Stimulated activated CD8-positive, alpha-beta memory T cell treated with anti-CD3 and anti-CD28 coated beads, Interleukin-7, amount 100 ng/mL, for 48 hours (primary cell): ENCODE results near the gene CHST11.
A peak's percentile ranks its signal among the peaks of the same experiment; 100 is the strongest.

Experiments
- DNase-seq, 2 donors: peaks; one replicate each; pipeline ENCODE4 v3.0.0-alpha.2; 2020; ENCODE audit warnings: low read depth in 1 of 2; ENCODE audit errors: extremely low read depth in 1 of 2

The CHST11 gene

DNA sequence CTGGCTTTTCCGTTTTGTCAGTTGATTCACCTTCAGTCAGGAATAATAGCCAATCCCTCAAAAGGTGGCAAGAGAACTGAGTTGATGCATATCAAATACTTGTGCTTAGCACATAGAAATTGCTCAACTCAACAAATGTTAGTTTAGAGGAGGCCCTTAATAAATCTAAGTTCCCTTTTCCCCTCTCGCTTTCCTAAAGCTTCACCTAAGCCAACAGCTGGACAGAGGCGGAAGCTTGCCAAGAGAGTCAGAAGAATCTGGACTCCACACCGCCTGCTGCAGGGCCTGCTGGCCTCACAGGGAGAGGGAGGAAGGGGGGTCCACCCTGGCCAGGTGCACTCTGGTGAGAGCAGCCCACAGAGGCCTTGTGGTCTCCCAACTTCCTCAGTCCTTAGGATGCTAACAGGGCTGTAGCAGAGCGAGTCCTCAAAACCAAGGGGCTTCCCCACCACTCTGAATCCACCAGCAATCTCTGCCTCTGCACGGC, 213.1 kb downstream of the CHST11 start:
- DNase-seq: no peak

DNA sequence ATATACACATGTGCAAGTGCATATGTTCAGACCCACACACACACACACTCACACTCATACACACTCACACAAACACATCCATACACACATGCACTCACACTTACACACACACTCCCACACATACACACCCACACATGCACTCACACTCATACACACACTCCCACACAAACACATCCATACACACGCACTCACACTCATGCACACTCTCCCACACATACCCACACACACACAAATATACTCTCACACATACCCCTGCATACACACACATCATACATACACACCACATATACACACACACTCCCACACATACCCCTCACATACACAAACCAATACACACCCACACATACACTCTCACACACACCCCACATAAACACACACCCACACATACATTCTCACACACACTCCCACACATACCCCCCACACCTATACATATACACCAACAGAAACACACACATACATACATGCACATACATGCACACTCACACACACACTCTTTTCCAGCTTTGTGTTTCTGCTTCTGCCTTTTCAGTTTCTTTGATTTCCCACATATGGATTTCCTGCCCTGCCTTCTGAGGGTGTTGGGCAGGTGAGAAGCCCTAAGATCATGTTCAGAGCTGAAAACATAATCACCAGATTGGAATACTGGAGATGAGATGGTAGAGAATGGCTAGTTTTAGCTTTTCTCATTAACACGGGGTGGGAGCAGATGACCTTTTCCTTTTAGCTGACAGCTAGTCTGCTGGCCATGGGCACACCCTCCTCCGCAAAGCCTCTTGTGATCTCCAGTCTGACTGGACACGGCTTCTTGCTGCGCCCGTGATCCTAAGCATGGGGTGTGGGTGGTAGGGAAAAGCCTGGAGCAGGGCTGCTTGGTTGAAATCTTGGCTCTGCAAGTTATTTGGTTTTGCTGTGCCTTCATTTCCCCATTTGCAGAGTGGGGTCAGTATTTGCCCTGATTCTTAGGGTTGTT, 214.0 kb downstream of the CHST11 start:
- DNase-seq: no peak

DNA sequence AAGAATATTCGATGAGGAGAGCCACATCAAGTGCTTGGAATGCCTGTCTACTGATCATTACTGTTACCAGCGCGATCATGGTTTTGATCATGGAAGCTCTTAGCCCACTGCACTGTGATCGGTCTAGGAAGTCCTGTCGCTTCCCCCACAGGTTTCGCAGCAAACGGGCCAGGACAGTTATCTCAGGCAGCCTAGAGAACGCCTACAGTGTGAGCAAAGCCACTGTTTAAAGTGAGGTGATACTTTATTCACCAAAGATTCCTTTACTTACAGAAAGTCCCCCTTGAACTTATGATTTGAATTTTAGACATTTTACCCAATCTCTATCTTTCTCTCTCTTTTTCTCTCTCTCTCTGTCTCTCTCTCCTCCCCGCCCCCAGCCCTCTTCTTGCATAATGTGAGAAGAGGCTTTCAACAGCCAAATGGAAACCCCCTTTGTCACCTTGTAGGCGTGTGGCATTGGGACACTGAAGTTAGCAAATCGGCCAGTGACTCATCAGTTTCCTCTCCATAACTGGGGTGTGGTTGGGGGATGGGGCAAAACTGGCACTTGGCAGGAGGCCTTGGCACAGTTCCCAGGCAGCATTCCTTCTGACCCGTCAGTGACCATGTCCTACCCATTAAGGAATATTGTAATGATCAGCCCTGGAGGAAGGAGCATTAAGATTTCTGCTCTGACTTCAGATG, 214.8 kb downstream of the CHST11 start:
- peak; percentile 66 to 92 for DNase-seq

DNA sequence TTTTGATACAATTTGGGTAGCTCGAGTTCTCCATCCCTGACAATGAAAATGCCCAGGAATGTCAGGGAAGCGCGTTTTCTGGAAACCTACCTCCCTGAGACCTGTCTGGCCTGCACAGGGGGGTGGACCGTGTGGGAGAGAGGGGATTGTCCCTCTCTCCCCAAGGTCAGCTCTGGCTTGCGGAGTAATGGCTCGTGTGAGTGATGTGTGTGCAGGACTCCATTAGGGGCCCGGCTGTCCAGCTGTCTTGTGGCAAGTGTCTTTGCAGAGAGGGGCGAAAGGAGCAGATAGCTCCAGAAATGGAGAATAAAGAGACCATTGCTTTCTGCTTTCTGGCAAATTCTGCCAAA, 215.3 kb downstream of the CHST11 start:
- DNase-seq: no peak

DNA sequence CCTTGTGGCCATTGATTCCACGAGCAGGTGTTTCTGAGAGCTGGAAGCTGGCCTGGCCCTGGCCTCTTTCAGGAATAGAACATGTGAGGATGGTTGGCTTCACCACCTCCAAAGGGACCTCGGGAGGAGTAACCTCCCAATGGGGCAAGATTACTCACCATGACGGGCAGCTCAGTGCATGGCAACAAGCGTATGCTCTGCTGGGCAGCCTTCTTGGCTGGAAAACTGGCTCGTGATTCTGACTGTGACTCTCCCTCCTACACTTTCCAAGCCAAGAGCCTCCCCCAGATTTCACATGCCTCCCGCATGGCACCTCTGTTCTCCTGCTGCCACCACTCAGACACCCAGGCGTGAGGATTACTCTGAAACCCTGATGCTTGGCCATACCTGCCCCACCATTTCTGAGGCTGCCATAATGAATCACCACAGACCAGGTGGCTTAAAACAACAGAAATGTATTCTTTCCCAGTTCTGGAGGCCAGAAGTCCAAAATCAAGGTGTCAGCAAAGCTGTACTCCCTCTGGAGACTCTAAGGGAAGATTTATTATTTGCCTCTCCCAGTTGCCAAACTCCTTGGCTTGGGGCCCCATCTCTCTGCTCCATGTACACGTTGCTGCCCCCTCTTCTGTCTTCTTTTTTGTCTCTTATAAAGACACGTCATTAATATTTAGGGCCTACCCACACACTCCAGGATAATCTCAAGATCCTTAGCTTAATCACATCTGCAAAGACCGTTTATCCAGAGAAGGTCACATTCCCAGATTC, 215.9 kb downstream of the CHST11 start:
- no peak for DNase-seq

DNA sequence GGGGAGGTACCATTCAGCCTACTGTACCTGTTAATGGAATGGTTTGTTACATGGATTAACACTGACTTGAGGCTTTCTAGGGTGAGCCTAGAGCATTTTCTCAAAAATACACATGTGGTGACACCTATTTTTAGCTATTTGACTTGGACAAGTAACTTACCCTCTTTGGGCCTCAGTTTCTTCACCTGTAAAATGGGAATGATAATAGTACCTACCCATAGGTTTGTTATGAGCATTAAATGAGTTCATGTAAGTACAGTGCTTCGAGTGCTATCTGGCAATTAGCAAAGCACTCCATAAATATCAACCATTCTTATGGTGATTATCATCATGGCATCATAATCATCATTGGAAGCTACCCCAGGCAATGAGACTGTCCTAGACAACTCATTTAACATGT, 216.5 kb downstream of the CHST11 start:
- DNase-seq: no peak

DNA sequence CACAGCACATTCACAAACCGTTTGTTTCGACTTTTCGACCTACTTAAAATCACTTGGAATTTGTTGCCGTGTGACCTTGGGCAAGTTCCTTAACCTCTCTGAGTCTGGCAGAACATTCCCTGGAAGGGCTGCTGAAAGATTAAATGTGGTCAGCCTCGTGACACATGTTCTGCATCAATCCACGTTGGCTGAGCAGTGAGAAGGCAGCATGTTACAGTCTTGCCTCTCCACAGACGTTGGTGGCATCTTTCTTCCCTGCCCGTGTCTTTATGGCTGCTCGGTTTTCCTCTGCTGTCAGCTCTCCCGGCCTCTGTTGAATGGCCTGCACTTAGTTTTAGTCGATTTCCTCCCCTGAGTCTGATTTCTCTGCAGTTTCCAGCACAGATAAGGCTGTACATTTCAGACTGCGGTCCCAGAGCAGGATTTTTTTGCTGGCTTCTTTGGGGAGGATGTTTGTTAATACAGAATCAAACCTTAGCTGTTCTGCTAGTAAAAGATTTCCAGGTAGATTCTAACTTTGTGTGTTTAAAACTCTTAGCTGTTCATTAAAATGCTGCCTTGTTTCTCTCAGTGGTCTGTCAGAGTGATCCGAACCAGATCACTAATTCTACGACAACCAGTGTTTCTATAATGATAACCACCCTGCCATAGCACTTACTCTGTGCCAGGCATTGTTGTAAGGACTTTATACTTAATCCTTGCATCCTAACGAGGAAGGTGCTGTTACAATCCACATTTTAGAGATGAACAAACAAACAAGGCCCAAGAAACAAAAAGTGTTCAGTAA, 217.1 kb downstream of the CHST11 start:
- DNase-seq: no peak

DNA sequence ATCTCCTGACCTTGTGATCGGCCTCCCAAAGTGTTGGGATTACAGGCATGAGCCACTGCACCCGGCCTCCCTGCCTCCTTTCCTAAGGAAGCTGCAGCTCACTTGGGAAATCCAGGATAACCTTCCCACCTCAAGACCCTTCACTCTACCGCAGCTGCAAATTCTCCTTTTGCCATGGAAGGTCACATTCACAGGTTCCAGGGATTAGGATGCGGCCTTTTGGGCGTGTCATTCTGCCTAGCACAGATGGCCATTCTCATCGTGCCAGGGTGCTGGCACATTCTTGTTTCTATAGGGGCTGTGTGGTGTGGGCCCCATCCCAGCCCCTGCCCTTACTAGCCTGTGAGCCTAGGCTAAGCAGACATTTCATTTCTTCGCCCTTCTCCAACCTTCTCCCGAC, 219.9 kb downstream of the CHST11 start:
- no peak for DNase-seq

DNA sequence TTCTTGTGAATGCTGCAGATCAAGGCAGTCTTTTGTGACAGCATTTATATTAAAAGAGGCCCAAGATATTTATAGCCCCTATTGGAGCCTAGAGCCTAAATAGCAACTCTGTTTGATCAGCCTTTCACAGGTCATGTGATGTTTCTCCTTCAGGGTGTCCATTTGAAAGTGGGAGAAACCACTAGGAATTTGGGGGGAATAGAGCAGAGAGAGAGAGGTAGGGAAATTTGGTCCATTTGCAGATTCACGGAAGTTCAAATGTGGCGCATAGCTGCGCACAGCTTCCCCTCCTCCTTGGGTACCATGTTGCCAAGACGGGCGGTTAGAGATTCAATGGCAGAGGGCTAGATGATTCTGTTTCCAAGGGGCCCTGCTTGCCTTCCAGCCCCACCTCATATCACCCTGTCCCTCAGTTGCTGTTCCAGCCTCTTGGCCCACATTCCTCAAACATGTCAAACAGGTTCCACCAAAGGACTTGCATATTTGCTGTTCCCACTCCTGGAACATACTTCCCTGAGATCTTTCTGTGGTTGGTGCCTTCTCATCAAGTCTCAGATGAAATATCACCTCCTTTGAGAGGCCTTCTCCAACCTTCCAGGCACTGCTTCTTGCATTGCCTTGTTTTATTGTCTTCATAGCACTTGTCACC, 220.8 kb downstream of the CHST11 start:
- DNase-seq: no peak

DNA sequence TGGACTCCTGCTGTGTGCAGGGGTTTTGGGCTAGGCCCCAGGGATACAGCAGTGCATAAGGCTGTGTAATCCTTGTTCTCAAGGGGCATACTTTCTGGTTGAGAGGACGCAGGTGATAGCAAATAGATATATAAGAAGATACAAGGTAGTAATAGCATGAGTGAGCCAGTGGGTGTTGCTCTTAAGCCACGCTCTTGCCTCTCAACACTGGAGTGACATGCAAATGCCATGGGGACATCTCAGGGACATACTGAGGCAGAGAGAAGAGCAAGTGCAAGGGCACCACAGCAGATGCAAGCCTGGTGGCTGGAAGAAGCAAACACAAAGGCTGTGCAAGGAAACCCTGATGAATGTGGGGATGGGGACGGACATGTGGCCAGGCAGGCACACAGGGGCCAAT, 223.3 kb downstream of the CHST11 start:
- no peak for DNase-seq

DNA sequence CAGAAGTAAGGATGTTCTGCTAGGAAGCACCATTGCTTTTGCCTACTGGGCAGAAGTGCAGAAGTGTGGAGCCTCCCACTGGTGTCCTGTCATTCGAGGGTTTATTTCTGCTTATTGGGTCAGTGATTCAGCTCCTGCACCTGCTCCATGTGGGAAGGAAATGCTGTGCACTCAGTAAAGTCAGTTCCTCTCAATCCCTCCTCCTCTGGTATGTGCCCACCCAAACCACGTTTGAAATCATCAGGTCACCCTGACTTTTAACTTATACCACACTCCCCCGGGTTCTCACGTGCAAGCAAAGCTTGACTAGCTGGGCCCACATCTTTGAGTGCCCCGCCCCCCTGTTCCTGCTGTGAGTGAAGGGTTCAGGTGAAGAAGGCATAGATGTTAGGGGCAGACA, 223.7 kb downstream of the CHST11 start:
- peak in 1 of 2 donors; percentile 56 for DNase-seq

DNA sequence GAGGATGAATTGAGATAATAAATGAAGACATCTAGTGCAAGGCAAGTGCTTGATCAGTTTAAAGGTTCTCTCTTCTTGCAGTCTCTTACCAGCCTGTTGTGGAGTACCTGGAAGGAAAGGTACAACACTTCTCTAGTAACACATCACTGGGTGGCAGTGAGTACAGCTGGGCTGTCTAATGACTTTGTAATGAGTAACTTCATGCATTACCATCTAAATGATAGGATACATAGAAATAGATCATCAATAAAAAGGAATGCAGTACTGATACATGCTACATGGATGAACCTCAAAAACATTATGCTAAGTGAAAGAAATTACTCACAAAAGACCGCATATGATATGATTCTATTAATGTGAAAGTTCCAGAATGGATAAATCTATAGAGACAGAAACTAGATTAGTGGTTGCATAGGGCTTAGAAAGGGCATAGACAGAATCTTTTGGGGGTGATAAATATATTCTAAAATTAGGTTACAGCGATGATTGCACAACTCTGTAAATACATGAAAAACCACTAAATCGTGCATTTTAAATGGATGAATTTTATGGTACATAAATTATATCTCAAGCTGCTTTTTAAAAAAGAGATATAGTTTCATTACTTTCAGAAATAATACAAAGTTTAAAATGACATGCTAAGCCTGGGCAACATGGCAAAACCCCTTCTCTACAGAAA, 224.4 kb downstream of the CHST11 start:
- DNase-seq: no peak

DNA sequence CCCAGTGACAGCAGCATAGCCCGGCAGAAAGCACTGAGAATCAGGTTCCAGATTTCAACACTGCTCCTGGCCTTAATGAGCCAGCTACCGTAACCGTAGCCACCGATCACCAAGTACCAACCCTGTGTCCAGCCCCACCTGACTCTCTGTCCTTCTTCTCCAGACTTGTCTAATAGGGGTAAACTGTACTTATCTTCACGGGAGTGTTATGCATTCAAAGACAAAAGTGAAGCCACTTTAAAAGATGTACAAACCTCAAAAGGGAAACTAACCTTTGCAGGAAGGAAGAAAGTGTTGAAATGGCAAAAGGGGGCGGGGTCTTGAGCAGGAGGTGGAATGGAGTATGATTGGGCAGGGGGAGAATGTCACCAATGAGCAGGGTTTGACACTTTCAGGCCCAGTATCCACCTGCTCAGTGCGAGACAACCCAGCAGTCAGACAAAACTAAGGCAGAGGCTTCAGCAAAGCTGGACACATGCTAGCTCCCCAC, 226.1 kb downstream of the CHST11 start:
- peak in 1 of 2 donors; percentile 74 for DNase-seq

DNA sequence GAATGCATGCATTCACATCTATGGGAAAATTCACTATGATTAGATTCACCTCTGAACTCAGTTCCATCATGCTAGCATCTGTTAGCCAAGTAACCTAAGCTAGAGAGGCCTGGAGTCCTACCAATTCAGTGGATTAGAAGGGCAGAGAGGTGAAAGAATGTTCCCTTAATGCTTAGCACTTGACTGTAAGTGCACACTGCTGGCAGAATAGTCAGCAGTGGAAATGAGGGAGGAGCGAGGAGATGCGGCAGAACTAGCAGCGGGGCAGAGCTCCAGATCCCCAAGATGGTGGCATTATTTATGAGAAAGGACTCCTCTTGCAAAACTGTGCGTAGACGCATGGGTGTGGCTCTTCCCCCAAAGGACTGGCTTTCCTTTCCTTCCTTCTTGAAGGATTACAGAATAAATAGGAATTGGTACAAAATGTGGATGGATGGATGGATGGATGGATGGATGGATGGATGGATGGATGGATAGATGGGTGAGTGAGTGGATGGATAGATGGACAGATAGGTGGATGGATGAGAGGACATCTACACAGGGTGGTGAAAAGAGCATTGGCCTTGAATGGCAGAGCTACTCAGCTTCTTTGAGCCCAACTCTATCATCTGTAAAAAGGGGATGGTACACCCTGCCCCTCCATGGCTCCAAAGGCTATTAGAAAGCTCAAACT, 227.2 kb downstream of the CHST11 start:
- no peak for DNase-seq

DNA sequence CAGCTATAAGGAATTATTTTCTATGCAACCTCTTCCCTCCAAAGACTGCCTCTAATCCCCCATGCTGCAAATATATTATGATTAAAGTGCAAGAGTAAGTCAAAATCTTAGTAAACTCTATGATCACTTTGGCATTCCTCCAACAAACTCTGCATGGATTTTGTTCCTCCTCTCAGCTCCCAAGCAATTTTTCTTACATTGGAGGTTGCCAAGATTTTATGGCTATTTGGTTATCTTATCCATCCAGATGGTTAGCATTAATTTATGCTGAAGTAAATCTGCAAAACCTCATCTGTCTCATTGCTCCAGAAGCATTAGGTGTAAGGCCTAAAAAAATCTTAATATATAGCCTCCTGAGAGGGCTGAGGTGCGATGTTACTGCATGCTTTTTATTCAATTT, 228.1 kb downstream of the CHST11 start:
- DNase-seq: no peak

DNA sequence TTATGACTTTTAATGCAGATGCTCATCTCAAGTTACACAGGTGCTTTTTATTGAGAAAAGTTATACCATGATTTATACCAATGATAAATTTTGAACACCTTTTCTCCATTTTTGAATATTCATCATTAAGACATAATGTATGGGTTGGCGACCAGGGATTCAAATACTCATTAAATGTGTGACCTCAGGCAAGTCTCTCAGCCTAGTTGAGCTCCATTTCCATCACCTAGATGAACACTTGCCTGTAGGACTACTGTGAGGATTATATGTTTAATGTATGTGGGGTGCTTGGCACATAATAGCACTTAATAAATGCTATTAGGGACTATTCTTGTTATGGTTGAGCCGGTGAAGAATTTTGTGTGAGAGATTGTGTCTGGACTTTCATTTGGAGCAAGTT, 228.6 kb downstream of the CHST11 start:
- no peak for DNase-seq

DNA sequence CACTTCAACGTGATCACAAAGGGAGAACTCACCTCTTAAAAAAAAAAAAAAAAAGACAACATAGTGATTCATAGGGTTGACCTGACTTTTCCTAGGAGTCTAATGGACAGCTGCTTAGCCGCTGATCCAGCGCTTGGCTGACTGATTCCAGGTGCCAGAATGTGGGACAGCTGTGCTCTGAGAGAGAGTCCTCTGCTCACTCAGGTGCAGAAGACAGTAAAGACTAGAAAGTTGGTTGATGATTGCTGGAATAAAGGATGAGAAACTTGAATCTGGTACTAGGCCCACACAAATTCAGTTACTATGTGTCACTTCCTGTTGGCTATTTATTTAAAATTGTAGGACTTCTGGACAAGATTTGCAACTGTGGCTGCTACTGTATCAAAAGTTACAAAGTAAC, 229.4 kb downstream of the CHST11 start:
- no peak for DNase-seq

DNA sequence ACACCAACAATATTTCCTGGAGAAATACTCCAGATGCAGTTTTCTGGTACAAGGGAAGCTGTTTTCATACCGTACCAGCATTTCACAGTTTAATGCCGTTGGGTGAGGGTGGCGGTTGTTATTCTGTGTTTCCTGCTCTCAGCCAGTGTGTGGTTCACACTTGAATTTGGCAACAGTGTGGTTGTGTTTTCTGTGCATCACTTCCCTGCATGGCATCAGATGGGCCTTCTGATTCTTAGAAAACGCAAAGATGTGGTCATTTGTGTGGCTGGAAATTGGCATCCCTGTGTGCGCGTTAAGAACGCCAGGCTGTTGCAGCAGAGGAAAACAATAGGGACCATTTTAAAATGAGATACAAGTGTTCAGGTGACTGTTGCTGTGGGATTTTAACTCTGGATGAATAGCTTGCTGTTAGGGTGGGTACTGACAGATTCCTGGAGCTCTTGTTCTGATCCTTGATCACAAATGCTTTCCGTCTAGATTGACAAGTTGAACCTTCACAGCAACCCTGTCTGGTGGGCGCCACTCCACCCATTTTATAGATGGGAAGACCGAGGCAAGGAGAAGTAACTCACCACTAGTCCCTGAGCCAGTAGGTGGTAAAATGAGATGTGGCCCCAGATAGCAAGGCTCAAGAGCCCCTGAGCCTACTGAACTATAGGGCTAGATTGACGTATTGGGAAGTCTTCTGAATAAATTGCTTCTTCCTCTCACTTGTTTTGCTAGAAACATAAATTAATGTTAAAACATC, 231.2 kb downstream of the CHST11 start:
- DNase-seq: peak in 1 of 2 donors; percentile 75
